ENCODE measurements around the gene SYCE1L. TPM values are rescaled to one million over a fixed set of nuclear protein-coding genes. Genes with fewer than 3 reads are reported as not detected.
"Not testable (repeated sequence)": the region's sequence is repeated elsewhere in the genome, so short reads cannot be mapped to it uniquely, and the experiment has no call there.

The SYCE1L gene
- total and polyA plus RNA-seq, 9 donors: 4.0 to 13.2 (median 7.6) TPM

- not testable (repeated sequence) for DNase-seq; H3K36me3 ChIP-seq (ENCODE audit: control insufficient read depth, insufficient read depth, low read length); H3K27me3 ChIP-seq (ENCODE audit: control insufficient read depth, insufficient read depth, low read length); H3K27ac ChIP-seq (ENCODE audit: low read length); H3K9me3 ChIP-seq (replicated peaks; ENCODE audit: control insufficient read depth, low read depth, low read length); H3K4me3 ChIP-seq (ENCODE audit: low read length); H3K4me1 ChIP-seq (ENCODE audit: control insufficient read depth, insufficient read depth, low read length)
- WGBS (ENCODE audit: insufficient coverage): no CpG with 5 or more reads among the region's 5 CpGs
Observed at GRCh38 chr16:77242471-77242870, 43.3 kb downstream of the SYCE1L start.

- Histone ChIP-seq H3K4me3 (ENCODE audit: low read length) (no peak overlapping the region), H3K9me3 (replicated peaks; ENCODE audit: control insufficient read depth, low read depth, low read length) (no peaks in the 10 kb centered on the region), H3K27me3 (ENCODE audit: control insufficient read depth, insufficient read depth, low read length) (no peaks in the 10 kb centered on the region), H3K27ac (ENCODE audit: low read length) (no peak overlapping the region), H3K36me3 (ENCODE audit: control insufficient read depth, insufficient read depth, low read length) (no peaks in the 10 kb centered on the region), H3K4me1 (ENCODE audit: control insufficient read depth, insufficient read depth, low read length) (no peaks in the 10 kb centered on the region)
- DNase-seq: no peak
- no CpG with 5 or more reads among the region's 2 CpGs for WGBS (ENCODE audit: insufficient coverage)
Observed at GRCh38 chr16:77246150-77246549, 46.9 kb downstream of the SYCE1L start.

GRCh38 chr16:77250400-77250799, 51.2 kb downstream of the SYCE1L start:
- DNase-seq: peak; percentile 72
- no peaks in the 10 kb centered on the region for H3K9me3 ChIP-seq (replicated peaks; ENCODE audit: control insufficient read depth, low read depth, low read length)
- WGBS (ENCODE audit: insufficient coverage): no CpG with 5 or more reads among the region's 4 CpGs
- no peak overlapping the region for H3K27ac ChIP-seq (ENCODE audit: low read length)
- no peaks in the 10 kb centered on the region for H3K4me1 ChIP-seq (ENCODE audit: control insufficient read depth, insufficient read depth, low read length)
- no peaks in the 10 kb centered on the region for H3K27me3 ChIP-seq (ENCODE audit: control insufficient read depth, insufficient read depth, low read length)
- H3K4me3 ChIP-seq (ENCODE audit: low read length): no peak overlapping the region
- no peaks in the 10 kb centered on the region for H3K36me3 ChIP-seq (ENCODE audit: control insufficient read depth, insufficient read depth, low read length)

Other genes with a start within 250 kb of the SYCE1L start
- 3.9 TPM for gene MON1B, start 8.2 kb upstream of the SYCE1L start, total RNA-seq
- gene MON1B, start 8.2 kb upstream of the SYCE1L start, polyA plus RNA-seq (ENCODE audit: insufficient read depth in 1 of 8, insufficient read length in 8 of 8, low replicate concordance in 1 of 8): 10 to 100 TPM; 10.5 to 17.1 (median 14.1) TPM
- gene ADAMTS18, start 235.6 kb downstream of the SYCE1L start, total RNA-seq: 0.71 TPM
- 1 to 10 TPM in 3 of 8 donors, under 1 TPM in 5; 0.24 to 1.5 (median 0.91) TPM for gene ADAMTS18, start 235.6 kb downstream of the SYCE1L start, polyA plus RNA-seq (ENCODE audit: insufficient read depth in 1 of 8, insufficient read length in 8 of 8, low replicate concordance in 1 of 8)

Measured in muscle of leg (tissue), 11 donors.